DND-41 (cell line): ENCODE measurements around the gene TNIK.

ENCODE experiments used
- CTCF ChIP-seq: IDR thresholded peaks from 2 replicates; pipeline ENCODE4 v1.5.1; 2012; ENCODE audit warnings: borderline replicate concordance, low read length, moderate library complexity, mild to moderate bottlenecking; ENCODE audit not compliant: poor library complexity, severe bottlenecking; ENCODE audit errors: extremely low read depth
- EZH2 ChIP-seq: IDR thresholded peaks from 3 replicates; pipeline ENCODE4 v1.6.1; 2012; ENCODE audit warnings: borderline replicate concordance, low read depth, mild to moderate bottlenecking, moderate library complexity, low read length, inconsistent platforms; ENCODE audit not compliant: severe bottlenecking

GRCh38 chr3:171469376-171469775, 9.2 kb upstream of the TNIK start:
- TF ChIP-seq CTCF (no peak), EZH2 (no peak)
